ENCODE measurements around the gene ENPP1. TPM values are rescaled to one million over a fixed set of nuclear protein-coding genes. Genes with fewer than 3 reads are reported as not detected.

ENPP1 gene
- under 1 TPM; 0.32 to 0.52 (median 0.51) TPM for total RNA-seq

- peak; percentile 77 to 79 for ATAC-seq
- peak; percentile 16 for DNase-seq
- H3K4me3 Mint-ChIP-seq = peak within 1 kb of the TSS; percentile 82
- peaks cover 28% of the 10 kb centered on the region for H3K27me3 Mint-ChIP-seq (ENCODE audit: low read depth)
- no peaks in the 10 kb centered on the region for H3K36me3 Mint-ChIP-seq (ENCODE audit: insufficient read depth)
- no peaks in the 10 kb centered on the region for H3K9me3 Mint-ChIP-seq
- H3K4me1 Mint-ChIP-seq (ENCODE audit: low read depth) = peaks cover 20% of the 10 kb centered on the region
Observed at GRCh38 chr6:131807644-131808459, at the start of gene ENPP1. Gene ENPP1, plus strand, starts transcription at chr6:131808020. Its CDS starts 16 bp downstream, at chr6:131808036.

GRCh38 chr6:131758920-131759319 lies 48.9 kb upstream of the ENPP1 start:
- Mint-ChIP-seq H3K4me3 (no peak overlapping the region), H3K4me1 (ENCODE audit: low read depth) (no peaks in the 10 kb centered on the region), H3K36me3 (ENCODE audit: insufficient read depth) (no peaks in the 10 kb centered on the region), H3K9me3 (no peaks in the 10 kb centered on the region), H3K27me3 (ENCODE audit: low read depth) (peaks cover 14% of the 10 kb centered on the region)
- DNase-seq (no peak), ATAC-seq (no peak)

- Mint-ChIP-seq H3K27me3 (ENCODE audit: low read depth) (peaks cover 11% of the 10 kb centered on the region), H3K4me3 (no peak overlapping the region), H3K36me3 (ENCODE audit: insufficient read depth) (no peaks in the 10 kb centered on the region), H3K4me1 (ENCODE audit: low read depth) (no peaks in the 10 kb centered on the region), H3K9me3 (no peaks in the 10 kb centered on the region)
- no peak for DNase-seq
- no peak for ATAC-seq
Observed at GRCh38 chr6:131761060-131761761, 46.6 kb upstream of the ENPP1 start.

GRCh38 chr6:131761762-131762067 lies 46.1 kb upstream of the ENPP1 start:
- ATAC-seq = no peak
- H3K27me3 Mint-ChIP-seq (ENCODE audit: low read depth) = peaks cover 11% of the 10 kb centered on the region
- H3K4me1 Mint-ChIP-seq (ENCODE audit: low read depth) = no peaks in the 10 kb centered on the region
- no peak overlapping the region for H3K4me3 Mint-ChIP-seq
- H3K9me3 Mint-ChIP-seq = no peaks in the 10 kb centered on the region
- H3K36me3 Mint-ChIP-seq (ENCODE audit: insufficient read depth) = no peaks in the 10 kb centered on the region
- DNase-seq = no peak

- ATAC-seq = no peak
- peaks cover 11% of the 10 kb centered on the region for H3K27me3 Mint-ChIP-seq (ENCODE audit: low read depth)
Observed at GRCh38 chr6:131762984-131763383, 44.8 kb upstream of the ENPP1 start.

GRCh38 chr6:131763749-131764148 lies 44.1 kb upstream of the ENPP1 start:
- H3K4me1 Mint-ChIP-seq (ENCODE audit: low read depth) = no peaks in the 10 kb centered on the region
- ATAC-seq (no peak), DNase-seq (no peak)
- H3K9me3 Mint-ChIP-seq = no peaks in the 10 kb centered on the region
- H3K4me3 Mint-ChIP-seq = no peak overlapping the region
- H3K36me3 Mint-ChIP-seq (ENCODE audit: insufficient read depth) = no peaks in the 10 kb centered on the region
- H3K27me3 Mint-ChIP-seq (ENCODE audit: low read depth) = peaks cover 10% of the 10 kb centered on the region

More at GRCh38 chr6:131762984-131763383, 44.8 kb upstream of the ENPP1 start:
- Mint-ChIP-seq H3K9me3 (no peaks in the 10 kb centered on the region), H3K4me1 (ENCODE audit: low read depth) (no peaks in the 10 kb centered on the region), H3K4me3 (no peak overlapping the region), H3K36me3 (ENCODE audit: insufficient read depth) (no peaks in the 10 kb centered on the region)
- no peak for DNase-seq

GRCh38 chr6:131764350-131764749 lies 43.5 kb upstream of the ENPP1 start:
- H3K4me3 Mint-ChIP-seq = no peak overlapping the region
- no peak for ATAC-seq
- no peak for DNase-seq
- H3K4me1 Mint-ChIP-seq (ENCODE audit: low read depth) = no peaks in the 10 kb centered on the region
- H3K36me3 Mint-ChIP-seq (ENCODE audit: insufficient read depth) = no peaks in the 10 kb centered on the region
- peaks cover 10% of the 10 kb centered on the region for H3K27me3 Mint-ChIP-seq (ENCODE audit: low read depth)
- no peaks in the 10 kb centered on the region for H3K9me3 Mint-ChIP-seq

GRCh38 chr6:131765081-131765803 lies 42.6 kb upstream of the ENPP1 start:
- Mint-ChIP-seq H3K9me3 (no peaks in the 10 kb centered on the region), H3K27me3 (ENCODE audit: low read depth) (peaks cover 15% of the 10 kb centered on the region), H3K36me3 (ENCODE audit: insufficient read depth) (no peaks in the 10 kb centered on the region), H3K4me3 (no peak overlapping the region), H3K4me1 (ENCODE audit: low read depth) (no peaks in the 10 kb centered on the region)
- DNase-seq = no peak
- no peak for ATAC-seq

GRCh38 chr6:131765804-131766135 lies 42.0 kb upstream of the ENPP1 start:
- ATAC-seq = no peak
- Mint-ChIP-seq H3K4me1 (ENCODE audit: low read depth) (no peaks in the 10 kb centered on the region), H3K36me3 (ENCODE audit: insufficient read depth) (no peaks in the 10 kb centered on the region), H3K9me3 (no peaks in the 10 kb centered on the region), H3K4me3 (no peak overlapping the region), H3K27me3 (ENCODE audit: low read depth) (peaks cover 18% of the 10 kb centered on the region)
- DNase-seq = no peak

- DNase-seq (no peak), ATAC-seq (no peak)
- no peaks in the 10 kb centered on the region for H3K4me1 Mint-ChIP-seq (ENCODE audit: low read depth)
- H3K36me3 Mint-ChIP-seq (ENCODE audit: insufficient read depth) = no peaks in the 10 kb centered on the region
- H3K9me3 Mint-ChIP-seq = no peaks in the 10 kb centered on the region
- H3K4me3 Mint-ChIP-seq = no peak overlapping the region
- peaks cover 18% of the 10 kb centered on the region for H3K27me3 Mint-ChIP-seq (ENCODE audit: low read depth)
Observed at GRCh38 chr6:131766631-131767030, 41.2 kb upstream of the ENPP1 start.

- ATAC-seq (no peak), DNase-seq (no peak)
- Mint-ChIP-seq H3K36me3 (ENCODE audit: insufficient read depth) (no peaks in the 10 kb centered on the region), H3K27me3 (ENCODE audit: low read depth) (peaks cover 18% of the 10 kb centered on the region), H3K4me1 (ENCODE audit: low read depth) (no peaks in the 10 kb centered on the region), H3K4me3 (no peak overlapping the region), H3K9me3 (no peaks in the 10 kb centered on the region)
Observed at GRCh38 chr6:131768964-131769363, 38.9 kb upstream of the ENPP1 start.

- H3K36me3 Mint-ChIP-seq (ENCODE audit: insufficient read depth) = no peaks in the 10 kb centered on the region
- ATAC-seq (no peak), DNase-seq (no peak)
- peaks cover 19% of the 10 kb centered on the region for H3K27me3 Mint-ChIP-seq (ENCODE audit: low read depth)
- H3K9me3 Mint-ChIP-seq = no peaks in the 10 kb centered on the region
- no peaks in the 10 kb centered on the region for H3K4me1 Mint-ChIP-seq (ENCODE audit: low read depth)
- no peak overlapping the region for H3K4me3 Mint-ChIP-seq
Observed at GRCh38 chr6:131769385-131770141, 38.3 kb upstream of the ENPP1 start.

- no peak overlapping the region for H3K4me3 Mint-ChIP-seq
- H3K27me3 Mint-ChIP-seq (ENCODE audit: low read depth) = peaks cover 18% of the 10 kb centered on the region
- no peaks in the 10 kb centered on the region for H3K36me3 Mint-ChIP-seq (ENCODE audit: insufficient read depth)
- no peaks in the 10 kb centered on the region for H3K4me1 Mint-ChIP-seq (ENCODE audit: low read depth)
- no peaks in the 10 kb centered on the region for H3K9me3 Mint-ChIP-seq
- DNase-seq (no peak), ATAC-seq (no peak)
Observed at GRCh38 chr6:131770776-131771175, 37.0 kb upstream of the ENPP1 start.

- DNase-seq = no peak
- H3K4me1 Mint-ChIP-seq (ENCODE audit: low read depth) = no peaks in the 10 kb centered on the region
- H3K36me3 Mint-ChIP-seq (ENCODE audit: insufficient read depth) = no peaks in the 10 kb centered on the region
- H3K27me3 Mint-ChIP-seq (ENCODE audit: low read depth) = peaks cover 17% of the 10 kb centered on the region
- no peaks in the 10 kb centered on the region for H3K9me3 Mint-ChIP-seq
- no peak for ATAC-seq
- no peak overlapping the region for H3K4me3 Mint-ChIP-seq
Observed at GRCh38 chr6:131773284-131773950, 34.4 kb upstream of the ENPP1 start.
